G401.6 (cell line): Measurements from ENCODE around the gene TNS1.

Experiments used
- FAIRE-seq: peaks from 2 replicates; lab custom pipeline; 2012; peaks lifted over from hg19 to GRCh38; lab: Jason Lieb, UNC

Gene TNS1

GRCh38 chr2:217911283-217912097, 91.3 kb downstream of the TNS1 start:
- FAIRE-seq: no peak

- no peak for FAIRE-seq
Observed at GRCh38 chr2:217910875-217911212, 92.0 kb downstream of the TNS1 start.

- no peak for FAIRE-seq
Observed at GRCh38 chr2:217909156-217909820, 93.5 kb downstream of the TNS1 start.

DNA sequence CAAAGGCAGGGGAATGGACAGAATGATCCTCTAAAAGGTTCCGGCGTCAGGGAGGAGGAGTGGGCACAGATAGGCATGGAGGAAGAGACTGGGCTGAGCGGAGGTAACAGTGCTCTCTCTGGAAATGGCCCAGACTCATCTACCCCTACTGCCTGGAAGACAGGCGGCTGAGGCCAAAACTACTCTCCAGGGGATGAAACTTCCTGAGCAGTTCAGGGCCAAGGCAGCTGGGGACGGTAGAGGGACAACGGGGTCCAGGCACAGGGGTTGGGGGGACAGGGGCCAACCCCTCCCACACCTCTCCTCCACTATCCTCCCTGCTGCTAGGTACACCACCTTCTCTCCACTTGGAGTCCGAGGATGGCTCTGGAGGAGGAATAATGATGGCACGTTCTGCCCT, 94.3 kb downstream of the TNS1 start:
- FAIRE-seq: no peak

GRCh38 chr2:217907266-217907665, 95.5 kb downstream of the TNS1 start:
- no peak for FAIRE-seq

DNA sequence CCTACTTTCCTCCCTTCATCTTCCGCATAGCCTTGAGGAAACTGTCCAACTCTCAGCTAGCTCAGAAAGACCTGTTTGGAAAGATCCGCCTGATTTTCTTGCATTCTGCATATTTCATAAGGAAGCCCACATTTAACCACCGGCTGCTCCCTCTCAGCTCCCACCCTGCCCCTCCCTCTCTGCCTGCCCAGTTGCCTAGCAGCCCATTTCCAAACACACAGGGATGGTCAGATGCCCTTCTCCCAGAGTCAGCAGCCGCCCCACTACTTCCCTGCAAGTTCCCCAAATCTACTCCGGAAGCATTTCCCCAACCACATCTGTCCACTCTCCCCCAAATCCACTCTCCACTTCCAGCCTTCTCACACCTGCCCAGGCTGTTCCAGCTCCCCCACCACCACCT, 96.0 kb downstream of the TNS1 start:
- FAIRE-seq: no peak

DNA sequence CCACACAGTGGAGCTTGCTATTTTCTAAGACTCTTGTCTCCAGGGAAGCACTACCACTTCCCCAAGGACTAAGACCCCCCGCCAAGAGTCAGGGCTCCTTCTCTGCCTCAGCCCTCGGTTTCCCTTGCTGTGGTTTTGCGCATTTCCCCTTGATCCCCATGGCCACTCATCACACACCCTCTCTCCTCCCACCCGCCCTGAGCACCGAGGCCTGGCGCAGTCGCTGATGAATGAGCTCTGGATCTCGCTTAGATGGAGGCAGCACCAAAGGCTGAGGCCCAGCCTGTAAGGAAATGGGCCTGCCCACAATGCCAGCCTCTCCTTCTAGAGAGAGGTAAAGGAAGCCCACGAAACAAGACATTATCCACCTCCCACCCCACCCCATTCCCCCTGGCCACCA, 96.9 kb downstream of the TNS1 start:
- no peak for FAIRE-seq

- no peak for FAIRE-seq
Observed at GRCh38 chr2:217905395-217905794, 97.4 kb downstream of the TNS1 start.

DNA sequence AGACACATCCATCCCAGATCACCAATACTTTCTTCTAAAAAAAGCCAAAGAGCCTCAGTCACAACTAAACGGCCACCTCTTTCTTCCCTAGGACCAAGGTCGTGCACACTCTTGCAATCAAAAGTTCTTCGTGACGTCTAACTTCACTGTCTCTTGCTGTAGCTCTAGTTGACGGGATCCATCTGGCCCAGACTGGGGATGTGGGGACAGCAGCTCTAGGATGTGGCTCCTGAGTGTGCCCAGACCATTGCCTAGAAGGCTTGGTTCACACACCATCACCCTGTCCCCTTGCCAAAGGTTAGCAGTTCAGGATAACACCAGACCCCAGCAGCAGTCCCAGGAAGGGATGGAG, 98.2 kb downstream of the TNS1 start:
- FAIRE-seq: no peak

- FAIRE-seq: no peak
Observed at GRCh38 chr2:217903859-217904613, 98.8 kb downstream of the TNS1 start.

GRCh38 chr2:217903142-217903858, 99.5 kb downstream of the TNS1 start:
- FAIRE-seq: no peak

- no peak for FAIRE-seq
Observed at GRCh38 chr2:217902379-217903141, 100.2 kb downstream of the TNS1 start.

GRCh38 chr2:217901835-217902378, 100.9 kb downstream of the TNS1 start:
- no peak for FAIRE-seq

GRCh38 chr2:217901400-217901799, 101.4 kb downstream of the TNS1 start:
- no peak for FAIRE-seq

GRCh38 chr2:217900780-217901360, 101.9 kb downstream of the TNS1 start:
- no peak for FAIRE-seq

GRCh38 chr2:217900010-217900779, 102.6 kb downstream of the TNS1 start:
- FAIRE-seq: no peak

DNA sequence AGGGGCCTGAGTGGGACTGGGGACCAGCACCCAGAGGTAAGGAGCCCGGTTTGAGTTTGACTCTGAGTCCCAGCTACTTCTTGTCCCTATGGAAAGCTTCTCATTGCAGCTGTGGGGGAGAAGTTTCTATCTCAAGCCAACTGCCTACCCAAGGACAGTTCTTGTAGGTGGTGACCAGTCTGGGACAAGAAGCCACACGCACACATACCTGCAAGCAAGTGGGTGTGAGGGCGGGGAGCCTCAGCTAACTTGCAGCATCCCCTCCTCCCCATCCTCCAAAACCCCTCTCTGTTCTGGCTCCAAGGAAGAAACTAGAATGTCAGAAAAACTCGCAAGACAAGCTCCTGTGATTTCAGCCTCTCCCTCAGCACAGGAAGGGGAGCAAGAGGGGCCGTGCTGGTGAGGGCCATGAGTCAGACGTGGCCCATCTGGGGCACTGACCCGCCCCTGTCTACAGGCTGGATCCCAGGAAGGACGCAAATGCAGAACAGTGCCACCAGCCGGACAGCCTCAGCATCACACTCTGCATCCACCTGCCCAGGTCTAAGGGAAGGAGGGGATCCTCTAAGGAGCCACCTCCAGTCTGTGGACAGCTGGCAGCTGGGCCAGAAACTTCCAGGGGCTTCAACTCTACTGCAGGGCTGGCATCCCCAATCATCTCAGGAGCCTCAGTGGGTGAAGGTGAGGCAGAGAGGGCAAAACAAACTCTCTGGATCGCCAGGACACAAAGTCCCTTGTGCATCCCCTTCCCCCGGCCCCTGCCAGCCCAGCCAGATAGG, 103.4 kb downstream of the TNS1 start:
- no peak for FAIRE-seq

GRCh38 chr2:217897816-217898806, 104.7 kb downstream of the TNS1 start:
- FAIRE-seq: no peak
